IMR-90 (cell line): ENCODE results near the gene SH2D4B. TPM values are rescaled to one million over a fixed set of nuclear protein-coding genes. Genes with fewer than 3 reads are reported as not detected.

Source experiments
- ATAC-seq: fragments of 200-7000 bp; cut with Tn5 transposase; 2 replicates; pipeline ENCODE4 v1.9.1; 2020; ENCODE audit warnings: low read depth, mild to moderate bottlenecking, moderate library complexity
- BruUV-seq: library from RNA; stranded (reverse); fragments of 400-500 nt; replicated peaks from 2 replicates; lab custom pipeline; 2021; lab: Mats Ljungman, UMichigan
- CTCF ChIA-PET: fragments of 300-600 bp; formaldehyde crosslinking; extraction: SDS; loops from one replicate; lab custom pipeline; 2021; ENCODE audit warnings: antibody characterized with exemption; lab: Yijun Ruan, JAX
- POLR2A ChIA-PET: fragments of 300-600 bp; sonication (Branson Sonifier 250); formaldehyde crosslinking; loops from one replicate; lab custom pipeline; 2022; ENCODE audit warnings: antibody characterized with exemption; ENCODE audit not compliant: unreplicated experiment; lab: Charles Lee
- DNase-seq: peaks from one replicate; pipeline ENCODE4 v3.0.0; 2013
- H2AFZ ChIP-seq: replicated peaks from 2 replicates; pipeline ENCODE3; 2013; ENCODE audit warnings: low read length, mild to moderate bottlenecking; ENCODE audit not compliant: poor library complexity
- H2AK5ac ChIP-seq: 2 replicates; pipeline ENCODE4 v1.6.1; 2013; ENCODE audit warnings: low read depth, low read length, inconsistent platforms
- H2AK9ac ChIP-seq: replicated peaks from 2 replicates; pipeline ENCODE3; 2013; ENCODE audit warnings: mild to moderate bottlenecking, low read depth, low read length, moderate library complexity; ENCODE audit not compliant: poor library complexity
- H2BK120ac ChIP-seq: 2 replicates; pipeline ENCODE4 v1.6.1; 2013; ENCODE audit warnings: low read depth, low read length, inconsistent platforms
- H2BK15ac ChIP-seq: 3 replicates; pipeline ENCODE4 v1.6.1; 2013; ENCODE audit warnings: low read depth, low read length, inconsistent platforms
- H2BK20ac ChIP-seq: 2 replicates; pipeline ENCODE4 v1.6.1; 2013; ENCODE audit warnings: low read depth, mild to moderate bottlenecking, inconsistent platforms, low read length, moderate library complexity
- H2BK5ac ChIP-seq: 2 replicates; pipeline ENCODE4 v1.6.1; 2013; ENCODE audit warnings: mild to moderate bottlenecking, low read depth, low read length, inconsistent platforms; ENCODE audit not compliant: poor library complexity, severe bottlenecking
- H3K14ac ChIP-seq: replicated peaks from 2 replicates; pipeline ENCODE4 v1.6.1; 2013; ENCODE audit warnings: low read depth, low read length, inconsistent platforms
- H3K18ac ChIP-seq: 2 replicates; pipeline ENCODE4 v1.6.1; 2013; ENCODE audit warnings: low read depth, low read length, control low read depth
- H3K23ac ChIP-seq: 2 replicates; pipeline ENCODE4 v1.6.1; 2013; ENCODE audit warnings: low read depth, low read length, inconsistent platforms
- H3K27ac ChIP-seq: 2 replicates; pipeline ENCODE4 v1.5.1; 2013; ENCODE audit warnings: mild to moderate bottlenecking, control low read depth, low read length; ENCODE audit not compliant: insufficient read depth
- H3K27me3 ChIP-seq: 2 replicates; pipeline ENCODE4 v1.6.1; 2013; ENCODE audit warnings: low read length; ENCODE audit not compliant: control insufficient read depth, insufficient read depth
- H3K36me3 ChIP-seq: 2 replicates; pipeline ENCODE4 v1.6.1; 2013; ENCODE audit warnings: low read length, mixed read lengths; ENCODE audit not compliant: control insufficient read depth, insufficient read depth
- H3K4ac ChIP-seq: 2 replicates; pipeline ENCODE4 v1.6.1; 2013; ENCODE audit warnings: low read depth, low read length, inconsistent platforms
- H3K4me1 ChIP-seq: 2 replicates; pipeline ENCODE4 v1.6.1; 2013; ENCODE audit warnings: low read length, mixed read lengths; ENCODE audit not compliant: control insufficient read depth, insufficient read depth
- H3K4me2 ChIP-seq: 2 replicates; pipeline ENCODE4 v1.6.1; 2013; ENCODE audit warnings: low read depth, mild to moderate bottlenecking, control low read depth, low read length, moderate library complexity
- H3K4me3 ChIP-seq: 2 replicates; pipeline ENCODE4 v1.5.1; 2013; ENCODE audit warnings: low read depth, mild to moderate bottlenecking, control low read depth, low read length, moderate library complexity; ENCODE audit not compliant: insufficient read depth
- H3K56ac ChIP-seq: 2 replicates; pipeline ENCODE4 v1.6.1; 2013; ENCODE audit warnings: low read length, inconsistent platforms; ENCODE audit not compliant: insufficient read depth; ENCODE audit errors: extremely low read depth
- H3K79me1 ChIP-seq, 2 experiments: 2 replicates each; pipeline ENCODE4 v1.6.1; 2013; ENCODE audit warnings: low read length in 2 of 2, inconsistent platforms in 1 of 2, low read depth in 1 of 2
- H3K9ac ChIP-seq: 2 replicates; pipeline ENCODE4 v1.6.1; 2013; ENCODE audit warnings: low read depth, low read length, control low read depth
- H3K9me1 ChIP-seq: 2 replicates; pipeline ENCODE4 v1.6.1; 2013; ENCODE audit warnings: low read length, inconsistent platforms; ENCODE audit not compliant: insufficient read depth
- H3K9me3 ChIP-seq: 2 replicates; pipeline ENCODE4 v1.6.1; 2013; ENCODE audit warnings: low read length; ENCODE audit not compliant: control insufficient read depth, insufficient read depth
- H4K20me1 ChIP-seq: 2 replicates; pipeline ENCODE4 v1.6.1; 2013; ENCODE audit warnings: low read length, inconsistent platforms; ENCODE audit not compliant: insufficient read depth
- H4K5ac ChIP-seq: 2 replicates; pipeline ENCODE4 v1.6.1; 2013; ENCODE audit warnings: mild to moderate bottlenecking, low read depth, low read length, control low read depth
- H4K8ac ChIP-seq, 2 experiments: 2 replicates each; pipeline ENCODE4 v1.6.1; 2013; ENCODE audit warnings: low read depth in 2 of 2, low read length in 2 of 2, control low read depth in 1 of 2, inconsistent platforms in 1 of 2
- H4K91ac ChIP-seq: 2 replicates; pipeline ENCODE4 v1.6.1; 2013; ENCODE audit warnings: low read depth, low read length, inconsistent platforms; ENCODE audit not compliant: insufficient read depth
- BHLHE40 ChIP-seq: fragments of 150-350 bp; IDR thresholded peaks from 2 replicates; pipeline ENCODE4 v1.6.1; 2016; ENCODE audit warnings: mild to moderate bottlenecking, low read depth, low read length
- CEBPB ChIP-seq: IDR thresholded peaks from 2 replicates; pipeline ENCODE4 v1.6.1; 2012; ENCODE audit warnings: low read depth, low read length, improper control_type of control experiment
- CHD1 ChIP-seq: IDR thresholded peaks from 2 replicates; pipeline ENCODE4 v1.6.1; 2012; ENCODE audit warnings: low read depth, low read length, improper control_type of control experiment
- FOS ChIP-seq: fragments of 150-350 bp; IDR thresholded peaks from 2 replicates; pipeline ENCODE4 v1.6.1; 2016; ENCODE audit warnings: low read depth, low read length
- MAFK ChIP-seq: IDR thresholded peaks from 2 replicates; pipeline ENCODE4 v1.6.1; 2012; ENCODE audit warnings: low read depth, low read length, improper control_type of control experiment
- MAZ ChIP-seq: IDR thresholded peaks from 2 replicates; pipeline ENCODE4 v1.6.1; 2012; ENCODE audit warnings: low read depth, mild to moderate bottlenecking, low read length, improper control_type of control experiment, moderate library complexity, borderline replicate concordance
- MXI1 ChIP-seq: IDR thresholded peaks from 2 replicates; pipeline ENCODE4 v1.6.1; 2012; ENCODE audit warnings: low read depth, mild to moderate bottlenecking, low read length, moderate library complexity, borderline replicate concordance
- NFE2L2 ChIP-seq: fragments of 150-350 bp; IDR thresholded peaks from 2 replicates; pipeline ENCODE4 v1.6.1; 2016; ENCODE audit warnings: low read depth, mild to moderate bottlenecking, low read length
- POLR2A ChIP-seq: IDR thresholded peaks from 2 replicates; pipeline ENCODE4 v1.6.1; 2012; ENCODE audit warnings: mild to moderate bottlenecking, low read depth, low read length
- RAD21 ChIP-seq: IDR thresholded peaks from 2 replicates; pipeline ENCODE4 v1.6.1; 2012; ENCODE audit warnings: low read length, improper control_type of control experiment
- RCOR1 ChIP-seq: IDR thresholded peaks from 2 replicates; pipeline ENCODE4 v1.6.1; 2012; ENCODE audit warnings: mild to moderate bottlenecking, low read length, improper control_type of control experiment; ENCODE audit not compliant: insufficient replicate concordance
- RFX5 ChIP-seq: IDR thresholded peaks from 2 replicates; pipeline ENCODE4 v1.8.0; 2012; ENCODE audit warnings: low read depth, mild to moderate bottlenecking, low read length, moderate library complexity
- SMC3 ChIP-seq: fragments of 150-350 bp; IDR thresholded peaks from 2 replicates; pipeline ENCODE4 v1.6.1; 2016; ENCODE audit warnings: low read depth, mild to moderate bottlenecking, antibody characterized with exemption, low read length, moderate library complexity
- WGBS, 2 experiments: methylation state at CpG; one replicate each; pipeline versions ENCODE4 v1.1.5 to v1.1.7; 2013; ENCODE audit warnings: missing lambda C conversion rate in 2 of 2; ENCODE audit not compliant: insufficient read length in 1 of 2; ENCODE audit errors: extremely low coverage in 2 of 2; 5-methylcytosine and 5-hydroxymethylcytosine counted together
- dilution Hi-C: fragments of 300-500 bp; cut with HindIII; formaldehyde crosslinking; loops from one replicate; pipeline ENCODE4 v1.14.3; 2018; ENCODE audit warnings: low sequenced_read_pairs; ENCODE audit not compliant: unreplicated experiment
- in situ Hi-C: fragments of 300-500 bp; cut with MboI; formaldehyde crosslinking; loops from 3 replicates; pipeline ENCODE4 v1.14.3; 2019; ENCODE audit warnings: low sequenced_read_pairs, inconsistent platforms, mixed read lengths
- intact Hi-C: fragments of 100-400 bp; cut with micrococcal nuclease; formaldehyde crosslinking; loops from 2 replicates; pipeline ENCODE4 v1.10.0; 2022
- polyA plus RNA-seq, 3 experiments: library from polyadenylated mRNA; depleted of rRNA; stranded (reverse); fragments of >200 nt; gene quantifications; 2 replicates each; pipeline ENCODE4 v1.2.3, GENCODE V29; 2012; ENCODE audit warnings: low replicate concordance in 1 of 3
- total RNA-seq: library from RNA; depleted of rRNA; stranded (reverse); fragments of >200 nt; gene quantifications from 2 replicates; pipeline ENCODE4 v1.2.3, GENCODE V29; 2012
- TF ChIP-seq, protein P1 (sequence below): fragments of 150-350 bp; IDR thresholded peaks from 2 replicates; pipeline ENCODE4 v1.6.1; 2016; ENCODE audit warnings: low read depth, mild to moderate bottlenecking, low read length, moderate library complexity, borderline replicate concordance
- TF ChIP-seq, protein P2 (sequence below): conservative IDR thresholded peaks from 2 replicates; pipeline ENCODE4 v1.5.1; 2012; ENCODE audit warnings: mild to moderate bottlenecking, low read depth, low read length, improper control_type of control experiment
- TF ChIP-seq, protein P3 (sequence below): fragments of 150-350 bp; IDR thresholded peaks from 2 replicates; pipeline ENCODE4 v1.6.1; 2017; ENCODE audit warnings: mild to moderate bottlenecking, antibody characterized with exemption, low read length, low read depth

Gene SH2D4B
- total and polyA plus RNA-seq, 2 of the 4 experiments (the other 2 are of a cell fraction) = not detected

DNA sequence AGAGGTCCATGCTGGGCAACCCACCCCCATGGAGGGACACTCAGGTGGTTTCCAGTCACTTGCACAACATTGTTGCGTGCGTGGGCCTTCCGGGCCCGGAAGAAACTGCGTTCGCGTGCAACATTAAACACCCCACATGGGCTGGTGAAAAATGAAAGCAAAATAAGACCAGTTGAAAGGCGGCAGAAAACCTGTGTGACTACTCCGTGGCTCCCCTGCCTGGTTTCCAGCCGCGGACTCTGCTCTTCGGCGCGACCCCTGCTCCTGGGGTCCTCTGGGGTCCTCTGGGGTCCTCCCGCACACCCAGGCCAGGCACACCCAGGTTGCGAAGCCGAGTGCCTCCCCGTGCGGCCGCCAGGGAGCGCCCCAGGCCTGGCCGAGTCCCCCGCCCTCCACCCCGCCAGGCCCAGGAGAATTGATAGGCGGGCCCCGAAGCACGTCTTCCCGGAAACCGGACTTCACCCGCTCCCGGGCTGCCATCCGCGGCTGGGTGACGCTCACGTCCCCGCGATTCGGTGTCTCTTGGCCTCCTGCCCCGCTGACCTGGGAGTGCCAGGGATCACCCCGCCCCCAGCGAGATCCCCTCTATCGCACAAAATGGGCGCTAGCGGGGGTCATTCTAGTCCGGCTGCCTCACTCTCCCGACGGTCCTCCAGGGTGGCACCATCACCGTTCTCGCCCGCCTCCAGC, 1.9 kb upstream of the SH2D4B start:
- no peak overlapping the region for H3K4me2 ChIP-seq
- peak overlapping the region; percentile 66 for H2AFZ ChIP-seq
- in situ Hi-C loops (no loop called here), dilution Hi-C loops (no loop called here), intact Hi-C loops (no loop called here)
- H2BK120ac ChIP-seq = no peak overlapping the region
- no peak overlapping the region for H3K56ac ChIP-seq
- ATAC-seq (no peak), DNase-seq (no peak)
- H3K9me3 ChIP-seq = no peaks in the 10 kb centered on the region
- H3K4ac ChIP-seq = no peak overlapping the region
- POLR2A ChIA-PET = no interaction called here
- no peak overlapping the region for H4K8ac ChIP-seq
- H3K27me3 ChIP-seq = peaks cover 6% of the 10 kb centered on the region
- CTCF ChIA-PET = no interaction called here
- no peak overlapping the region for H2BK5ac ChIP-seq
- H4K91ac ChIP-seq = no peak overlapping the region
- no peaks in the 10 kb centered on the region for H3K79me1 ChIP-seq
- no peak overlapping the region for H3K4me3 ChIP-seq
- no peak overlapping the region for H2AK5ac ChIP-seq
- no peaks in the 10 kb centered on the region for H3K4me1 ChIP-seq
- H4K5ac ChIP-seq = no peak overlapping the region
- no peaks in the 10 kb centered on the region for H4K20me1 ChIP-seq
- H3K36me3 ChIP-seq = no peaks in the 10 kb centered on the region
- no peak overlapping the region for H2BK15ac ChIP-seq
- no peak overlapping the region for H2BK20ac ChIP-seq
- H3K14ac ChIP-seq = no peak overlapping the region
- no peak for TF ChIP-seq NFE2L2
- no peak for TF ChIP-seq MAFK
- TF ChIP-seq POLR2A = no peak
- no peak for TF ChIP-seq MAZ
- TF ChIP-seq CHD1 = no peak
- TF ChIP-seq, protein P1, sequence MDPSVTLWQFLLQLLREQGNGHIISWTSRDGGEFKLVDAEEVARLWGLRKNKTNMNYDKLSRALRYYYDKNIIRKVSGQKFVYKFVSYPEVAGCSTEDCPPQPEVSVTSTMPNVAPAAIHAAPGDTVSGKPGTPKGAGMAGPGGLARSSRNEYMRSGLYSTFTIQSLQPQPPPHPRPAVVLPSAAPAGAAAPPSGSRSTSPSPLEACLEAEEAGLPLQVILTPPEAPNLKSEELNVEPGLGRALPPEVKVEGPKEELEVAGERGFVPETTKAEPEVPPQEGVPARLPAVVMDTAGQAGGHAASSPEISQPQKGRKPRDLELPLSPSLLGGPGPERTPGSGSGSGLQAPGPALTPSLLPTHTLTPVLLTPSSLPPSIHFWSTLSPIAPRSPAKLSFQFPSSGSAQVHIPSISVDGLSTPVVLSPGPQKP = no peak
- TF ChIP-seq RCOR1 = no peak
- TF ChIP-seq FOS = no peak
- no peak for TF ChIP-seq RFX5
- no peak for TF ChIP-seq CEBPB
- TF ChIP-seq, protein P2, sequence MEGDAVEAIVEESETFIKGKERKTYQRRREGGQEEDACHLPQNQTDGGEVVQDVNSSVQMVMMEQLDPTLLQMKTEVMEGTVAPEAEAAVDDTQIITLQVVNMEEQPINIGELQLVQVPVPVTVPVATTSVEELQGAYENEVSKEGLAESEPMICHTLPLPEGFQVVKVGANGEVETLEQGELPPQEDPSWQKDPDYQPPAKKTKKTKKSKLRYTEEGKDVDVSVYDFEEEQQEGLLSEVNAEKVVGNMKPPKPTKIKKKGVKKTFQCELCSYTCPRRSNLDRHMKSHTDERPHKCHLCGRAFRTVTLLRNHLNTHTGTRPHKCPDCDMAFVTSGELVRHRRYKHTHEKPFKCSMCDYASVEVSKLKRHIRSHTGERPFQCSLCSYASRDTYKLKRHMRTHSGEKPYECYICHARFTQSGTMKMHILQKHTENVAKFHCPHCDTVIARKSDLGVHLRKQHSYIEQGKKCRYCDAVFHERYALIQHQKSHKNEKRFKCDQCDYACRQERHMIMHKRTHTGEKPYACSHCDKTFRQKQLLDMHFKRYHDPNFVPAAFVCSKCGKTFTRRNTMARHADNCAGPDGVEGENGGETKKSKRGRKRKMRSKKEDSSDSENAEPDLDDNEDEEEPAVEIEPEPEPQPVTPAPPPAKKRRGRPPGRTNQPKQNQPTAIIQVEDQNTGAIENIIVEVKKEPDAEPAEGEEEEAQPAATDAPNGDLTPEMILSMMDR = no peak
- TF ChIP-seq SMC3 = no peak
- TF ChIP-seq RAD21 = no peak
- no peak for TF ChIP-seq BHLHE40
- TF ChIP-seq, protein P3, sequence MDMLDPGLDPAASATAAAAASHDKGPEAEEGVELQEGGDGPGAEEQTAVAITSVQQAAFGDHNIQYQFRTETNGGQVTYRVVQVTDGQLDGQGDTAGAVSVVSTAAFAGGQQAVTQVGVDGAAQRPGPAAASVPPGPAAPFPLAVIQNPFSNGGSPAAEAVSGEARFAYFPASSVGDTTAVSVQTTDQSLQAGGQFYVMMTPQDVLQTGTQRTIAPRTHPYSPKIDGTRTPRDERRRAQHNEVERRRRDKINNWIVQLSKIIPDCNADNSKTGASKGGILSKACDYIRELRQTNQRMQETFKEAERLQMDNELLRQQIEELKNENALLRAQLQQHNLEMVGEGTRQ = no peak
- TF ChIP-seq MXI1 = no peak
- 51% methylated on average over 41 of the region's 50 CpGs; no CpG with 5 or more reads in 1 of the 2 experiments for WGBS, 2 experiments
- H3K18ac ChIP-seq = no peak overlapping the region
- H3K27ac ChIP-seq = no peak overlapping the region
- no peaks in the 10 kb centered on the region for H3K9me1 ChIP-seq
- H2AK9ac ChIP-seq = no peak overlapping the region
- no TSS peak for BruUV-seq
- no peak overlapping the region for H3K23ac ChIP-seq
- no peak overlapping the region for H3K9ac ChIP-seq
